GM21723 (cell line): Measurements from ENCODE around the gene POU3F1.

Experiments used
- ATAC-seq: cut with Tn5 transposase; IDR thresholded peaks from one replicate; pipeline ENCODE4 v1.9.1; 2021; ENCODE audit warnings: mild to moderate bottlenecking, moderate library complexity; ENCODE audit not compliant: unreplicated experiment

Gene POU3F1

GRCh38 chr1:38029081-38029681 lies 17.4 kb downstream of the POU3F1 start:
- ATAC-seq: no peak

- no peak for ATAC-seq
Observed at GRCh38 chr1:38028671-38029070, 17.9 kb downstream of the POU3F1 start.

GRCh38 chr1:38028105-38028591 lies 18.4 kb downstream of the POU3F1 start:
- peak; percentile 69 for ATAC-seq

GRCh38 chr1:38027201-38028104 lies 19.1 kb downstream of the POU3F1 start:
- ATAC-seq: no peak

- ATAC-seq: no peak
Observed at GRCh38 chr1:38026592-38027200, 19.9 kb downstream of the POU3F1 start.

- no peak for ATAC-seq
Observed at GRCh38 chr1:38025664-38026063, 20.9 kb downstream of the POU3F1 start.

GRCh38 chr1:38025233-38025632 lies 21.4 kb downstream of the POU3F1 start:
- ATAC-seq: no peak

GRCh38 chr1:38022810-38023209 lies 23.8 kb downstream of the POU3F1 start:
- no peak for ATAC-seq

- no peak for ATAC-seq
Observed at GRCh38 chr1:38021969-38022368, 24.6 kb downstream of the POU3F1 start.

GRCh38 chr1:38020396-38020795 lies 26.2 kb downstream of the POU3F1 start:
- ATAC-seq: no peak

- ATAC-seq: no peak
Observed at GRCh38 chr1:38018864-38019343, 27.7 kb downstream of the POU3F1 start.

GRCh38 chr1:38015978-38016725 lies 30.4 kb downstream of the POU3F1 start:
- ATAC-seq: no peak

GRCh38 chr1:38014724-38015424 lies 31.7 kb downstream of the POU3F1 start:
- ATAC-seq: no peak

GRCh38 chr1:38014171-38014570 lies 32.4 kb downstream of the POU3F1 start:
- ATAC-seq: no peak

- ATAC-seq: no peak
Observed at GRCh38 chr1:38013227-38013622, 33.4 kb downstream of the POU3F1 start.

- peak; percentile 92 for ATAC-seq
Observed at GRCh38 chr1:38012363-38013226, 34.0 kb downstream of the POU3F1 start, which contains the start of gene UTP11. Gene UTP11 (plus strand): TSS chr1:38012734. CDS start chr1:38012803, 69 bp downstream.

- ATAC-seq: no peak
Observed at GRCh38 chr1:38009841-38010180, 36.8 kb downstream of the POU3F1 start.

GRCh38 chr1:38009088-38009840 lies 37.3 kb downstream of the POU3F1 start:
- no peak for ATAC-seq
